Kidney epithelial cell (primary cell): Measurements from ENCODE around the gene KBTBD4. TPM values are rescaled to one million over a fixed set of nuclear protein-coding genes. Genes with fewer than 3 reads are reported as not detected.
A peak's percentile ranks its signal among the peaks of the same experiment; 100 is the strongest.

Experiments
- DNase-seq: peaks from one replicate; pipeline ENCODE4 v3.0.0-alpha.2; 2010; ENCODE audit warnings: low read depth
- H3K27me3 ChIP-seq: 2 replicates; pipeline ENCODE4 v1.6.0; 2011; ENCODE audit warnings: low read length; ENCODE audit not compliant: control insufficient read depth, insufficient read depth
- H3K36me3 ChIP-seq: 2 replicates; pipeline ENCODE4 v1.5.1; 2011; ENCODE audit warnings: low read length; ENCODE audit not compliant: control insufficient read depth, insufficient read depth
- H3K4me3 ChIP-seq: 2 replicates; pipeline ENCODE4 v1.5.1; 2011; ENCODE audit warnings: low read depth, mild to moderate bottlenecking, control low read depth, low read length
- total RNA-seq: library from RNA; depleted of rRNA; stranded (reverse); fragments of >200 nt; gene quantifications from 2 replicates; pipeline ENCODE4 v1.2.3, GENCODE V29; 2015
- TF ChIP-seq, protein P1 (sequence below): IDR thresholded peaks from 2 replicates; pipeline ENCODE4 v1.5.1; 2011; ENCODE audit warnings: mild to moderate bottlenecking, moderate library complexity, low read length, control low read depth, inconsistent platforms; ENCODE audit not compliant: insufficient read depth, poor library complexity, severe bottlenecking

KBTBD4 gene
- total RNA-seq, 1 donor from 2014 or later: 19.6 TPM

DNA sequence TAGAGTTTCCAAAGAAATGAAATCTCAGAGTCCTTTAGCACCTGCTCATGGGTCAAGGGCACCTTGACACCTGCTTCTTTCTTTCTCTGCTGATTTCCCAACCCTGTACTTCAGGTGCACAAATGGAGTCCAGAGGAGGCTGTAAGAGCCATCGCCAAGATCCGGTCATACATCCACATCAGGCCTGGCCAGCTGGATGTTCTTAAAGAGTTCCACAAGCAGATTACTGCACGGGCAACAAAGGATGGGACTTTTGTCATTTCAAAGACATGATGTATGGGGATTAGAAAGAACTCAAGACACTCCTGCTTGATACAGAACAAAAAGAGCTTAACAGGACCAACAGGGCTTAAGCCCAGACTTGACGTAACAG, 7.4 kb downstream of the KBTBD4 start:
- peaks cover 2% of the 10 kb centered on the region for H3K36me3 ChIP-seq
- DNase-seq: no peak

DNA sequence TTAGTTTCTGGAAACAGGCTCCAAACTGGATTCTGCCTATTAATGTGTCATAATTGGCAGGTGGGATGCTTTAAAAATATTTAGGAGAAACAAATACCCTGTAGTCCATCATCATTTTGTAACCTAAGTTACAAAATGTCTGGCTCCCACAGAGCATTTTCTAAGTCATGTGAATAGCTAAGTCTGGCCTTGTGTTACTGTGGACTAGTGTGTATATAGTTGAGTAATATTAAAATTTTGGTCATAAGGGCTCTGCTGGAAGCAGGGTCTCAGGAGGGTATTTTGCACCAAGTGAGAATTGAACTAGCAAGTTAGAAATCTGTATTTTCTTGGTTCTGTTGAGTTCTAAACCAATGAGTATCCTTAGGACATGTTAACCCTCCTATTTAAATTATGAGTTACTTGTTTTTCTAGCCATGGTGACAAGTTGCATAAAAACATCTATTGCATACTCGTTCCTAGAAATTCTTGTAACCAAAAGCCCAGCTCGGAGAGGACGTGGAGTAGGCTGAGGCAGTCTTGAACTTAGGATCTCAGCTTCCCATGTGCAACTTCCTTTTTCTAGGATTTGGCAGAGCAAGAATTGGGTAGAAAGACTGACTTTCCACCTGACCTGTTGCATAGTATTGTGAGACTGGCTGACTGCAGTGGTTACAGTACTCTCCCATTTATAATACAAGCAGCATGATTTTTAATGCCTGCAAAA, 8.0 kb downstream of the KBTBD4 start:
- Histone ChIP-seq H3K27me3 (no peaks in the 10 kb centered on the region), H3K4me3 (no peak overlapping the region), H3K36me3 (peaks cover 2% of the 10 kb centered on the region)
- DNase-seq: no peak
- TF ChIP-seq, protein P1, sequence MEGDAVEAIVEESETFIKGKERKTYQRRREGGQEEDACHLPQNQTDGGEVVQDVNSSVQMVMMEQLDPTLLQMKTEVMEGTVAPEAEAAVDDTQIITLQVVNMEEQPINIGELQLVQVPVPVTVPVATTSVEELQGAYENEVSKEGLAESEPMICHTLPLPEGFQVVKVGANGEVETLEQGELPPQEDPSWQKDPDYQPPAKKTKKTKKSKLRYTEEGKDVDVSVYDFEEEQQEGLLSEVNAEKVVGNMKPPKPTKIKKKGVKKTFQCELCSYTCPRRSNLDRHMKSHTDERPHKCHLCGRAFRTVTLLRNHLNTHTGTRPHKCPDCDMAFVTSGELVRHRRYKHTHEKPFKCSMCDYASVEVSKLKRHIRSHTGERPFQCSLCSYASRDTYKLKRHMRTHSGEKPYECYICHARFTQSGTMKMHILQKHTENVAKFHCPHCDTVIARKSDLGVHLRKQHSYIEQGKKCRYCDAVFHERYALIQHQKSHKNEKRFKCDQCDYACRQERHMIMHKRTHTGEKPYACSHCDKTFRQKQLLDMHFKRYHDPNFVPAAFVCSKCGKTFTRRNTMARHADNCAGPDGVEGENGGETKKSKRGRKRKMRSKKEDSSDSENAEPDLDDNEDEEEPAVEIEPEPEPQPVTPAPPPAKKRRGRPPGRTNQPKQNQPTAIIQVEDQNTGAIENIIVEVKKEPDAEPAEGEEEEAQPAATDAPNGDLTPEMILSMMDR: no peak

More for the DNA sequence above, 7.4 kb downstream of the KBTBD4 start:
- Histone ChIP-seq H3K27me3 (no peaks in the 10 kb centered on the region), H3K4me3 (no peak overlapping the region)
- TF ChIP-seq, protein P1: no peak

DNA sequence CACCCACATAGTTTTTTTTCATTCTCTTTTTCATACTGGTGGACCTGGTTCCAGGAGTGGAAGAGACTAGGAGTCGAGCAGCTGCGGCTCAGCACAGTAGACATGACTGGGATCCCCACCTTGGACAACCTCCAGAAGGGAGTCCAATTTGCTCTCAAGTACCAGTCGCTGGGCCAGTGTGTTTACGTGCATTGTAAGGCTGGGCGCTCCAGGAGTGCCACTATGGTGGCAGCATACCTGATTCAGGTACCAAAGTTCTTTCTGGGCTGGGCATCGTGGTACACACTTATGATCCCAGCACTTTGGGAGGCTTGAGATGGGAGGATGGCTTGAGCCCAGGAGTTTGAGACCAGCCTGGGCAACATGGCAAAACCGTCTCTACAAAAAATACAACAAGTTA, 9.1 kb downstream of the KBTBD4 start:
- no peak for DNase-seq
- no peak overlapping the region for H3K4me3 ChIP-seq
- peaks cover 2% of the 10 kb centered on the region for H3K36me3 ChIP-seq
- TF ChIP-seq, protein P1: no peak
- no peaks in the 10 kb centered on the region for H3K27me3 ChIP-seq

DNA sequence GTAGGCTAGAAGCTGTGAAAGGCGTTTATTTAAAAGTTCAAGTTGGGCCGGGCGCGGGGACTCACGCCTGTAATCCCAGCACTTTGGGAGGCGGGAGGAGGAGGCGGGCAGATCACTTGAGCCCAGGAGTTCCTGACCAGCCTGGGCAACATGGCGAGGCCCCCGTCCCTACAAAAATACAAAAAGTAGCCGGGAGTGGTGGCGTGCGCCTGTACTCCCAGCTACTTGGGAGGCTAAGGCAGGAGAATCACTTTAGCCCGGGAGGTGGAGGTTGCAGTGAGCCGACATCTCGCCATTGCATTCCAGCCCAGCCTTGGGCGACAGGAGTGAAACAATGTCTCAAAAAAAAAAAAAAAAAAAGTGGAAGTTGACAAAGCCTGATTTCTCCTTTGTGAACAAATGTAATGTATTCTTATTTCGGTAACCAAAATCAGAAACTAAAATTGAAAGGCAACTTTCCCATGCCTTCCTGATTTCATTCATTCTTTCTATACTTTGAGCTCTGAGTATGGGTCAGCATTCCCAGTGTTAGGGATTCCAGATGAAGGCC, 12.5 kb downstream of the KBTBD4 start:
- Histone ChIP-seq H3K27me3 (no peaks in the 10 kb centered on the region), H3K36me3 (no peaks in the 10 kb centered on the region), H3K4me3 (peak overlapping the region; percentile 75)
- TF ChIP-seq, protein P1: no peak
- DNase-seq: no peak

DNA sequence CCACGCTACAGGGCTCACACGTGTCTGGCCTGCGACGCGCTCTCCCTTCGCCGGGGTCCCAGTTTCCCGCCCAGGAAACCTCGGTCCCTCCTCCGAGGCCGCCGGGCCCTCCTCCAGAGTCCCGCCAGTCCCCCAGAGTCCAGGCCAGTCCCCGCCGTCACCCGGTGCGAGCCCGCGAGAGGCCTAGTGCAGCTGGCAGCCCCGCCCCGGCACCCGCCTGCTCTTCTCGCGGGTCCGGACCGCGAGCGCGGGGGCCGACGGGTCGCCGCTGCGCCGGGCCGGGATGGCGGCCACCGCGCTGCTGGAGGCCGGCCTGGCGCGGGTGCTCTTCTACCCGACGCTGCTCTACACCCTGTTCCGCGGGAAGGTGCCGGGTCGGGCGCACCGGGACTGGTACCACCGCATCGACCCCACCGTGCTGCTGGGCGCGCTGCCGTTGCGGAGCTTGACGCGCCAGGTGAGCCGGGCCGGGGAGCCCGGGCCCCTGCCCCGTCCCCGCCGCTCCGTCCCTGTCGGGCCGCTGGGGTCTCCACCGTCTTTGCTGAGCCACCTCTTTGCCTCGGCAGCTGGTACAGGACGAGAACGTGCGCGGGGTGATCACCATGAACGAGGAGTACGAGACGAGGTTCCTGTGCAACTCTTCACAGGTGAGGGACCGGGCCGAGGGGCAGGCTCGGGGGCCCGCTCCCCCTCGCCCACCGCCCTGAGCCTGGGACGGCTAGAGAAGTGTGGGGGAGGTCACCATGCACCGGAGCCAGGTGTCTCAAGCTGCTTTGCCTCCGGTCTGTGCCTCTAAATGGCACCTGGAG, 13.2 kb downstream of the KBTBD4 start, which contains the start of gene PTPMT1:
TSS of gene PTPMT1 (plus strand) at position 260 of the 809 bp plus-strand sequence. CDS start at position 284, 24 bp downstream.
- no peak for DNase-seq
- H3K4me3 ChIP-seq: peak within 1 kb of the TSS; percentile 75
- TF ChIP-seq, protein P1: no peak
- no peaks in the 10 kb centered on the region for H3K36me3 ChIP-seq
- no peaks in the 10 kb centered on the region for H3K27me3 ChIP-seq
